ENCODE measurements around the gene ZNF665.

GRCh38 chr19:53177986-53178385, 15.2 kb downstream of the ZNF665 start:
- TF ChIP-seq CTCF (IDR thresholded peaks at IDR 0.05): no peak
- TF ChIP-seq EZH2 (IDR thresholded peaks at IDR 0.05; ENCODE audit: borderline replicate concordance, insufficient read depth, low read depth, low read length, poor library complexity, severe bottlenecking): no peak

All from B cell (primary cell).